DMS79 (cell line): Measurements from ENCODE around the gene TMED7.

Experiments
- DNase-seq: peaks from one replicate; lab custom pipeline; 2025; lab: John Stamatoyannopoulos, UW

The TMED7 gene

GRCh38 chr5:115580941-115581340, 44.9 kb downstream of the TMED7 start:
- no peak for DNase-seq

- no peak for DNase-seq
These were observed 46.1 kb downstream of the TMED7 start for GRCh38 chr5:115579747-115580173.

- DNase-seq: no peak
These were observed 46.6 kb downstream of the TMED7 start for GRCh38 chr5:115579216-115579615.

GRCh38 chr5:115578657-115579056, 47.2 kb downstream of the TMED7 start:
- no peak for DNase-seq

GRCh38 chr5:115577741-115578140, 48.1 kb downstream of the TMED7 start:
- no peak for DNase-seq

- DNase-seq: no peak
These were observed 48.5 kb downstream of the TMED7 start for GRCh38 chr5:115577329-115577728.

- DNase-seq: no peak
These were observed 50.4 kb downstream of the TMED7 start for GRCh38 chr5:115575167-115576070.

GRCh38 chr5:115573133-115573532, 52.7 kb downstream of the TMED7 start:
- no peak for DNase-seq

- no peak for DNase-seq
These were observed 54.4 kb downstream of the TMED7 start for GRCh38 chr5:115571441-115571878.

- no peak for DNase-seq
These were observed 57.2 kb downstream of the TMED7 start for GRCh38 chr5:115568668-115569067.

GRCh38 chr5:115565233-115565632, 60.6 kb downstream of the TMED7 start:
- DNase-seq: no peak
